ENCODE measurements around the gene SH2D5.

SH2D5 gene

DNA sequence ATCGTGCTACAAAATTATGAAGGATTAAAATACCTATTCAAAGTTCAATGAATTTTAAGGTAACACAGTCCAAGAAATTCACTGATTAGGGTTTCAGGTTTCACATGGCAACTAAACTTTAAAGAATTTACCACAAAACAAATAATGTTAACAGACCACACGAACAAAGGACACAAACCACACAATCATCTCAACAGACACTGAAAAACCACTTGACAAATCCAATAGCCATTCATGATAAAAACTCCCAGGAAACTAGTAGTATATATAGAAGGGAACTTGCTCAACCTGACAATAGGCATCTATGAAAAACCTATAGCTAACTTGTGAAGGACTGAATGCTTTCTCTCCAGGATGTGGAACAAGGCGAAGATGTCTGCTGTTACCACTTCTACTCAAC is 21.1 kb upstream of the SH2D5 start:
- no peak for DNase-seq (ENCODE audit: low spot score)
- TF ChIP-seq, protein P1, sequence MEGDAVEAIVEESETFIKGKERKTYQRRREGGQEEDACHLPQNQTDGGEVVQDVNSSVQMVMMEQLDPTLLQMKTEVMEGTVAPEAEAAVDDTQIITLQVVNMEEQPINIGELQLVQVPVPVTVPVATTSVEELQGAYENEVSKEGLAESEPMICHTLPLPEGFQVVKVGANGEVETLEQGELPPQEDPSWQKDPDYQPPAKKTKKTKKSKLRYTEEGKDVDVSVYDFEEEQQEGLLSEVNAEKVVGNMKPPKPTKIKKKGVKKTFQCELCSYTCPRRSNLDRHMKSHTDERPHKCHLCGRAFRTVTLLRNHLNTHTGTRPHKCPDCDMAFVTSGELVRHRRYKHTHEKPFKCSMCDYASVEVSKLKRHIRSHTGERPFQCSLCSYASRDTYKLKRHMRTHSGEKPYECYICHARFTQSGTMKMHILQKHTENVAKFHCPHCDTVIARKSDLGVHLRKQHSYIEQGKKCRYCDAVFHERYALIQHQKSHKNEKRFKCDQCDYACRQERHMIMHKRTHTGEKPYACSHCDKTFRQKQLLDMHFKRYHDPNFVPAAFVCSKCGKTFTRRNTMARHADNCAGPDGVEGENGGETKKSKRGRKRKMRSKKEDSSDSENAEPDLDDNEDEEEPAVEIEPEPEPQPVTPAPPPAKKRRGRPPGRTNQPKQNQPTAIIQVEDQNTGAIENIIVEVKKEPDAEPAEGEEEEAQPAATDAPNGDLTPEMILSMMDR (IDR thresholded peaks at IDR 0.05; ENCODE audit: extremely low read depth, missing control alignments): no peak

DNA sequence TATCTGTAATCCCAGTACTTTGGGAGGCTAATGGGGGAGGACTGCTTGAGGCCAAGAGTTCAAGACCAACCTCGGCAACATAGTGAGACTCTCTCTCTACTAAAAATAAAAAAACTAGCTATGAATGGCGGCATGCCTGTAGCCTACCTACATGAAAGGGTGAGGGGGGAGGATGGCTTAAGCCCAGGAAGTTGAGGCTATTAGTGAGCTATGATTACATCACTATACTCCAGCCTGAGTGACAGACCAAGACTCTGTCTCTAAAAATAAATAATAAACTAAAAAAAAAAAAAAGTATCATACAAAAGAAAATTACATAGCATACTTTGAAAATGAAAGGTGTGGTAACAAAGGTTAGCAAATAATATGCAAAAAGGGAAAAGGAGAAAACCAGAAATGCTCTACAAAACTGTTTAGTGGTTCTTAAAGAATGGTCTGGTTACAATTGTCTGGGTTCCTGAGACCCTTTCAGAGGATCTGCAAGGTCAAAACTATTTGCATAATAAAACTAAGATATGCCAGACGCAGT is 19.0 kb upstream of the SH2D5 start:
- TF ChIP-seq, protein P1 (IDR thresholded peaks at IDR 0.05; ENCODE audit: extremely low read depth, missing control alignments): no peak
- DNase-seq (ENCODE audit: low spot score): no peak

DNA sequence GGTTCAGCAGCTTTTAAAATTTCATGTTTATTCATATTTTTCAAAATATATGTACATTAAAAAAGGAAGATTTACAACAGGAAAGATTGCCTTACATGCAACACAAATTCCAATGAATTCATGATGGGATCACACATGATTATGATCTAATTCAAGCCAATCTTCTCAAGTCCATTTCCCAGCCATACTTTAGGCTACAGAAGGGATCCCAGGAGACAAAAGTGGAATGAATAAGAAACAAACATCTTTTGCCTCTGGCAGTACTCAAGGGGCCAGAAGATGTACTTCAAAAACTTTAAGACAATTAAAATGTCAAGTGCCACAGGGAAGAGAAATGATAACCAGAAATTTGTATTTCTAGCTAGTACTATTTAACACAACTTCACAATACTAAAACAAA is 10.2 kb upstream of the SH2D5 start:
- DNase-seq (ENCODE audit: low spot score): no peak
- TF ChIP-seq, protein P1 (IDR thresholded peaks at IDR 0.05; ENCODE audit: extremely low read depth, missing control alignments): no peak

DNA sequence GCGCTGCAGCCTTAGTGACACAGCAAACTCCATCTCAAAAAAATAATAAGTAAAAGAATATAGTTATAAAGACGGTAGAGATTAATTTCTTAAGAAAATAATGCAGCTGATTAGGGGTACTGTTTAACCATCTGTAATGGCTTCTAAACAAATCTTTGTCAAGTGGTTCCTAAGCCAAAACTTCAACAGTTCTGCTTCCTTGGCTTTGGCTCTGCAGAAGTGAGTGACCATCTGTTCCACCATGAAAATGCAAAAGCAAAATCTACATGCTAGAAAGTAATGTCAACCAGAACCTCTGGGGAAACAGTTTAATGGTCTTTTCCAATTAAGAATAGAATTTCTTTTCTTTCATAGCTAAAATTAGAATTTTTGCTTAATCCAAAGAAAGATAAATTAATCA is 8.3 kb upstream of the SH2D5 start:
- DNase-seq (ENCODE audit: low spot score): no peak
- TF ChIP-seq, protein P1 (IDR thresholded peaks at IDR 0.05; ENCODE audit: extremely low read depth, missing control alignments): no peak

DNA sequence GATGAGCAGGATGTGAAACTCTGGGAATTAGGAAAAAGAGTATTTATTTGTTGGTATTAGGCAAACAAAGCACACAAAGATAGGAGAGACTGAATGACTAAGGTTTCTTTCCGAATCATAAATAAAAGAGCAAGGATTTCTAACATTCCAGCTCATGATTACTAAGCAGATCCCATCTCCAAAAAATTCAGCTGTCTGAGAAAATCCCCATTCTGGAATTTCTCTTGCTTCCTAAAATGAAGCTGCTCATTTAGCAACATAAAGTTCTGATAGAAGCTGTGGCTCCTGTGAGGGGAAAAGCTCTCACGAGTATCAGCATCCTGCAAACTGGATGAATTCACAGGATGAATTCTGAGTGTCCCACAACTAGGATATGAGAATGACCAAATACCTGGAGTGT is 6.7 kb upstream of the SH2D5 start:
- TF ChIP-seq, protein P1 (IDR thresholded peaks at IDR 0.05; ENCODE audit: extremely low read depth, missing control alignments): no peak
- DNase-seq (ENCODE audit: low spot score): no peak

DNA sequence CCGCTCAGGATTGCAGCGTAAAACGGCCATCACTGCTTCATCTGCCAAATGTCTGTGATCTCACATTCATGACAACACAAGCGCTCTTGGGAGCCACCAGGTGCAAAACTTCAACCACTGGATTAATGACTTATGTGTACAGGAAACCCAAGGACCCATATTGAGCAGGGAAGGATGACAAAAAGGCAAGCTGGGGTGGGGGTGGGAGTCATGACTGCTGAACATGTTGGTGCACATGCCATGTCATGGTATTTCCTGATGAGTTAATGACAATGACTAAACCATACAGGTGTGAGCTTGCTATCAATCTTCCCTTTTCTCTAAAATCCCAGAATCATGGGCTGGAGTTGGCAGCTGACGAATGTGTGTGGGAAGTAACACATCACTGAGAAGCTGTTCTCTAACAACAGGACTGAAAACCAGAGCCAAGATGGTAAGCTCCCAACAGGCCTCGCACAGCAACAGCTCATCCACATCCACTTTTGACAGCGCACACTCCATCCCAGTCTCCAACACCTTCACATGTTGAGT is 3.1 kb upstream of the SH2D5 start:
- TF ChIP-seq, protein P1 (IDR thresholded peaks at IDR 0.05; ENCODE audit: extremely low read depth, missing control alignments): no peak
- no peak for DNase-seq (ENCODE audit: low spot score)

DNA sequence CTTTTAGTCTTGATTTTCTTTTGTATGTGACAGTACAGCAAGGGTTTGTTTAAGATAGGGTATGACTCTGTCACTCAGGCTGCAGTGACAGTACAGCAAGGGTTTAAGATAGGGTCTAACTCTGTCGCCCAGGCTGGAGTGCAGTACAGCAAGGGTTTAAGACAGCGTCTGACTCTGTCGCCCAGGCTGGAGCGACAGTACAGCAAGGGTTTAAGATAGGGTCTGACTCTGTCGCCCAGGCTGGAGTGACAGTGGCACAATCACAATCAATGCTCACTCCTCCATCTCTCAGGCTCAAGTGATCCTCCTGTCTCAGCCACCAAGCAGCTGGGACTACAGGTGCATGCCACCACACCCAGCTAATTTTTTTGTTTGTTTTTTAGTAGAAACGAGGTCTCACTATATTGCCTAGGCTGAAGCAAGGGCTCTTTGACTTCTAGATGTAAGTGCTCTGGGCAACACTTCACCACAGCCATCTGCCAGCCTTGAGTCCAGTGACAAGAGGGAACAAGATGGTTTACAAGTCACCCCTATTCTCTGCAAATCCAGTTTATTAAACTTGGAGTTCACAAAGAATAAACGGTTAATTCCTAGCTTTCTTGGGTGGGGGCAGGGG is 965 bp upstream of the SH2D5 start:
- TF ChIP-seq, protein P1 (IDR thresholded peaks at IDR 0.05; ENCODE audit: extremely low read depth, missing control alignments): no peak
- DNase-seq (ENCODE audit: low spot score): no peak
